Measurements from ENCODE around the gene CCDC200.
"Not testable (repeated sequence)": the region's sequence is repeated elsewhere in the genome, so short reads cannot be mapped to it uniquely, and the experiment has no call there.

CCDC200 gene

GRCh38 chr17:43215341-43215740 lies 13.1 kb downstream of the CCDC200 start:
- no peak for DNase-seq

- DNase-seq: no peak
These were observed 14.9 kb downstream of the CCDC200 start for GRCh38 chr17:43213545-43213944.

GRCh38 chr17:43212641-43213490 lies 15.6 kb downstream of the CCDC200 start:
- DNase-seq: no peak

- DNase-seq: peak; percentile 69
These were observed 16.7 kb downstream of the CCDC200 start, which contains the start of gene TMEM106A for GRCh38 chr17:43211480-43212402. TSS of gene TMEM106A (plus strand) at chr17:43211875. CDS start at chr17:43213042, 1,167 bp downstream.

GRCh38 chr17:43211123-43211479 lies 17.3 kb downstream of the CCDC200 start:
- DNase-seq: no peak

GRCh38 chr17:43210576-43210975 lies 17.8 kb downstream of the CCDC200 start:
- DNase-seq: no peak

- DNase-seq: not testable (repeated sequence)
These were observed 25.4 kb downstream of the CCDC200 start for GRCh38 chr17:43203013-43203412.

GRCh38 chr17:43200127-43200526 lies 28.3 kb downstream of the CCDC200 start:
- DNase-seq: no peak

- DNase-seq: no peak
These were observed 28.8 kb downstream of the CCDC200 start for GRCh38 chr17:43199633-43200032.

- DNase-seq: no peak
These were observed 35.2 kb downstream of the CCDC200 start for GRCh38 chr17:43193251-43193650.

GRCh38 chr17:43186656-43187055 lies 41.8 kb downstream of the CCDC200 start:
- not testable (repeated sequence) for DNase-seq

GRCh38 chr17:43183921-43184320 lies 44.5 kb downstream of the CCDC200 start:
- DNase-seq: no peak

GRCh38 chr17:43176119-43176570 lies 52.3 kb downstream of the CCDC200 start:
- no peak for DNase-seq

GRCh38 chr17:43175213-43176118 lies 53.0 kb downstream of the CCDC200 start:
- no peak for DNase-seq

GRCh38 chr17:43171586-43172487 lies 56.6 kb downstream of the CCDC200 start:
- DNase-seq: no peak

Data from activated effector memory CD4-positive, alpha-beta T cell treated with Interleukin-2 at 50 U/mL for 16 hours (primary cell).